Breast epithelium (tissue), 4 donors: ENCODE measurements around the gene STIM1. TPM values are rescaled to one million over a fixed set of nuclear protein-coding genes. Genes with fewer than 3 reads are reported as not detected.
"Not testable (repeated sequence)": the region's sequence is repeated elsewhere in the genome, so short reads cannot be mapped to it uniquely, and the experiment has no call there.

Experiments used
- DNase-seq, 2 donors: peaks; one replicate each; pipeline ENCODE4 v3.0.0-alpha.2; 2019; ENCODE audit warnings: low spot score in 2 of 2
- H3K27ac ChIP-seq, 2 donors: fragments of 200-600 bp; sonication (generic) in 1 of 2; one replicate each; pipeline ENCODE4 v1.5.1; 2016 to 2019; ENCODE audit warnings: mild to moderate bottlenecking in 1 of 2
- H3K27me3 ChIP-seq, 2 donors: fragments of 200-600 bp; sonication (generic) in 1 of 2; one replicate each; pipeline versions ENCODE4 v1.5.1 to v1.6.0; 2017 to 2019; ENCODE audit warnings: control low read depth in 1 of 2, mild to moderate bottlenecking in 1 of 2
- H3K36me3 ChIP-seq: fragments of 200-600 bp; one replicate; pipeline ENCODE4 v1.5.1; 2019
- H3K4me1 ChIP-seq, 2 donors: fragments of 200-600 bp; sonication (generic); one replicate each; pipeline ENCODE4 v1.5.1; 2016 to 2019; ENCODE audit warnings: control low read depth in 1 of 2
- H3K4me3 ChIP-seq, 3 donors: fragments of 200-600 bp; sonication (generic); 1 replicate in 2 of 3; 2 replicates in 1 of 3; pipeline ENCODE4 v1.5.1; 2016 to 2019; ENCODE audit warnings: mild to moderate bottlenecking in 3 of 3, moderate library complexity in 2 of 3
- H3K9me3 ChIP-seq, 2 donors: fragments of 200-600 bp; sonication (generic) in 1 of 2; one replicate each; pipeline ENCODE4 v1.5.1; 2016 to 2019; ENCODE audit warnings: control low read depth in 1 of 2
- POLR2A ChIP-seq: fragments of 450-650 bp; IDR thresholded peaks from one replicate; pipeline ENCODE4 v1.6.1; 2016; ENCODE audit warnings: antibody characterized with exemption, mild to moderate bottlenecking, moderate library complexity
- POLR2AphosphoS5 ChIP-seq, 3 donors: sonication (generic); formaldehyde crosslinking; IDR thresholded peaks; one replicate each; pipeline ENCODE4 v1.6.1; 2017; ENCODE audit warnings: antibody characterized with exemption in 3 of 3
- intact Hi-C: fragments of 100-400 bp; cut with DNase I; formaldehyde crosslinking; loops from one replicate; pipeline ENCODE4 v1.15.1; 2023; ENCODE audit warnings: low total_unique reads
- total RNA-seq, 3 donors: library from RNA; depleted of rRNA; stranded (reverse); fragments of >200 nt; gene quantifications; one replicate each; pipeline ENCODE4 v1.1.0, GENCODE V29; 2016
- TF ChIP-seq, protein P1 (sequence below), 3 donors: fragments of 450-650 bp; IDR thresholded peaks; one replicate each; pipeline ENCODE4 v1.5.1; 2016 to 2017; ENCODE audit warnings: antibody characterized with exemption in 3 of 3, mild to moderate bottlenecking in 3 of 3, moderate library complexity in 3 of 3

Gene STIM1
- total RNA-seq, 3 donors from 2014 or later = 44.2 to 68.2 (median 47.9) TPM

DNA sequence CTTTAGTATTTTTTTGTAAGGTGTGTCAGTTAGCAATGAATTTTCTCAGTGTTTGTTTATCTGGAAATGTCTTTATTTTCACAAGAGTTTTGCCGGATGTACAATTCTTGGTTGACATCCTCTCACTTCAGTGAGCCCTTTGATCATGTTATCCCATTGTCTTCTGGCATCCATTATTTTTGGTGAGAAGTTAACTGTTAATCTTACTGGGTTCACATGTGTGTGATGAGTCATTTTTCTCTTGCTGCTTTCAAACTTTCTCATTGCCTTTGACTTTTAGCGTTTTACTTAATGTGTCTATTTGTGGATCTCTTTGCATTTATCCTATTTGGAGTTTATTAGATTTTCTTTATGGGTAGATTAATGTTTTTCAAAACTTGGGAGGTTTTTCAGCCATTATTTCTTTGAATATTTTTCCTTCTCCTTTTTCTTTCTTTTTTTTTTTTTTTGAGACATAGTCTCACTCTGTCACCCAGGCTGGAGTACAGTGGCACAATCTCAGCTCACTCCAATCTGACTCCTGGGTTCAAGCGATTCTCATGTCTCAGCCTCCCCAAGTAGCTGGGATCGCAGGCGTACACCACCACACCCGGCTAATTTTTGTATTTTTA, 138.7 kb downstream of the STIM1 start:
- Histone ChIP-seq H3K9me3 (peaks cover 4 to 10% of the 10 kb centered on the region in 2 donors), H3K27ac (no peak overlapping the region), H3K27me3 (no peaks in the 10 kb centered on the region), H3K36me3 (no peaks in the 10 kb centered on the region), H3K4me1 (no peaks in the 10 kb centered on the region), H3K4me3 (no peak overlapping the region)
- TF ChIP-seq, protein P1, sequence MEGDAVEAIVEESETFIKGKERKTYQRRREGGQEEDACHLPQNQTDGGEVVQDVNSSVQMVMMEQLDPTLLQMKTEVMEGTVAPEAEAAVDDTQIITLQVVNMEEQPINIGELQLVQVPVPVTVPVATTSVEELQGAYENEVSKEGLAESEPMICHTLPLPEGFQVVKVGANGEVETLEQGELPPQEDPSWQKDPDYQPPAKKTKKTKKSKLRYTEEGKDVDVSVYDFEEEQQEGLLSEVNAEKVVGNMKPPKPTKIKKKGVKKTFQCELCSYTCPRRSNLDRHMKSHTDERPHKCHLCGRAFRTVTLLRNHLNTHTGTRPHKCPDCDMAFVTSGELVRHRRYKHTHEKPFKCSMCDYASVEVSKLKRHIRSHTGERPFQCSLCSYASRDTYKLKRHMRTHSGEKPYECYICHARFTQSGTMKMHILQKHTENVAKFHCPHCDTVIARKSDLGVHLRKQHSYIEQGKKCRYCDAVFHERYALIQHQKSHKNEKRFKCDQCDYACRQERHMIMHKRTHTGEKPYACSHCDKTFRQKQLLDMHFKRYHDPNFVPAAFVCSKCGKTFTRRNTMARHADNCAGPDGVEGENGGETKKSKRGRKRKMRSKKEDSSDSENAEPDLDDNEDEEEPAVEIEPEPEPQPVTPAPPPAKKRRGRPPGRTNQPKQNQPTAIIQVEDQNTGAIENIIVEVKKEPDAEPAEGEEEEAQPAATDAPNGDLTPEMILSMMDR (IDR thresholded peaks at IDR 0.05) = no peak
- no peak for TF ChIP-seq POLR2AphosphoS5 (IDR thresholded peaks at IDR 0.05)
- no peak for TF ChIP-seq POLR2A
- no peak for DNase-seq
- intact Hi-C loops = no loop called here

DNA sequence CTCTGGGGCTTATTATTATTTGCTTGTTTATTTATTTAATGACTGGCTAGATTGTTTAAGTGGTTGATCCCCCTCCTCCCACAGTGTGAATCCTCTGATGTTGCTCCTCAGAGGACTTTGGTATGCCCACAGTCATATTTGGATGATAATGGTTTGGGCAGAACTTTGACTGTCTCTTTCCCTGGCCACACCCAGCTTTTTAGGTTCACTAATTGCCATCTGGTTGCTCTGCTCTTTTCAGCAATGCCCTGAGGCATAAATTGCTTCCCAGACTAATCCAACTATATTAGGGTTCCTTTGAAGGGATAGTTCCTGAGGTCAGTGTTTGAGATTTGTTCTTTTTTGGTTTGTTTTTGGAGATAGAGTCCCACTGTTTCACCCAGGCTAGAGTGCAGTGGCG, 139.8 kb downstream of the STIM1 start:
- DNase-seq = no peak
- no peak overlapping the region for H3K4me3 ChIP-seq
- TF ChIP-seq POLR2AphosphoS5 (IDR thresholded peaks at IDR 0.05) (no peak), POLR2A (no peak)
- TF ChIP-seq, protein P1 (IDR thresholded peaks at IDR 0.05) = no peak
- H3K27me3 ChIP-seq = no peaks in the 10 kb centered on the region
- H3K27ac ChIP-seq = no peak overlapping the region
- H3K36me3 ChIP-seq = no peaks in the 10 kb centered on the region
- no peaks in the 10 kb centered on the region for H3K4me1 ChIP-seq
- intact Hi-C loops = no loop called here
- peaks cover 4 to 10% of the 10 kb centered on the region in 2 donors for H3K9me3 ChIP-seq

GRCh38 chr11:3995949-3996554, 140.6 kb downstream of the STIM1 start:
- intact Hi-C loops = no loop called here
- DNase-seq = no peak
- Histone ChIP-seq H3K27ac (no peak overlapping the region), H3K27me3 (no peaks in the 10 kb centered on the region), H3K36me3 (no peaks in the 10 kb centered on the region), H3K9me3 (peaks cover 4 to 10% of the 10 kb centered on the region in 2 donors), H3K4me3 (no peak overlapping the region), H3K4me1 (no peaks in the 10 kb centered on the region)
- TF ChIP-seq POLR2A (no peak), POLR2AphosphoS5 (IDR thresholded peaks at IDR 0.05) (no peak)
- TF ChIP-seq, protein P1 (IDR thresholded peaks at IDR 0.05) = no peak

- Histone ChIP-seq H3K4me3 (no peak overlapping the region), H3K27me3 (no peaks in the 10 kb centered on the region), H3K9me3 (peaks cover 4 to 10% of the 10 kb centered on the region in 2 donors), H3K4me1 (no peaks in the 10 kb centered on the region), H3K27ac (no peak overlapping the region), H3K36me3 (no peaks in the 10 kb centered on the region)
- intact Hi-C loops = no loop called here
- TF ChIP-seq POLR2AphosphoS5 (IDR thresholded peaks at IDR 0.05) (no peak), POLR2A (no peak)
- TF ChIP-seq, protein P1 (IDR thresholded peaks at IDR 0.05) = no peak
- no peak for DNase-seq
These were observed 141.2 kb downstream of the STIM1 start for GRCh38 chr11:3996651-3997050.

DNA sequence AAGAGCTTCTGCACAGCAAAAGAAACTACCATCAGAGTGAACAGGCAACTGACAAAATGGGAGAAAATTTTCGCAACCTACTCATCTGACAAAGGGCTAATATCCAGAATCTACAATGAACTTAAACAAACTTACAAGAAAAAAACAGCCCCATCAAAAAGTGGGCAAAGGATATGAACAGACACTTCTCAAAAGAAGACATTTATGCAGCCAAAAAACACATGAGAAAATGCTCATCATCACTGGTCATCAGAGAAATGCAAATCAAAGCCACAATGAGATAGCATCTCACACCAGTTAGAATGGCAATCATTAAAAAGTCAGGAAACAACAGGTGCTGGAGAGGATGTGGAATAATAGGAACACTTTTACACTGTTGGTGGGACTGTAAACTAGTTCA, 149.3 kb downstream of the STIM1 start:
- DNase-seq, H3K36me3 ChIP-seq, intact Hi-C loops, H3K9me3 ChIP-seq, H3K27ac ChIP-seq, H3K27me3 ChIP-seq, H3K4me3 ChIP-seq, H3K4me1 ChIP-seq: not testable (repeated sequence)
